NCI-H2196 treated with DMSO at 0.1 percent for 48 hours (cell line): ENCODE results near the gene PCBP4.
"Not testable (repeated sequence)": the region's sequence is repeated elsewhere in the genome, so short reads cannot be mapped to it uniquely, and the experiment has no call there.

ENCODE experiments used
- DNase-seq: peaks from one replicate; lab custom pipeline; 2025; ENCODE audit not compliant: unreplicated experiment; lab: John Stamatoyannopoulos, UW

Gene PCBP4

GRCh38 chr3:51928981-51929380, 38.3 kb downstream of the PCBP4 start:
- DNase-seq = not testable (repeated sequence)

- no peak for DNase-seq
Observed at GRCh38 chr3:51928438-51928837, 38.8 kb downstream of the PCBP4 start.

- no peak for DNase-seq
Observed at GRCh38 chr3:51927061-51927977, 39.9 kb downstream of the PCBP4 start.

GRCh38 chr3:51921081-51921578, 46.1 kb downstream of the PCBP4 start:
- DNase-seq = no peak

GRCh38 chr3:51916418-51916817, 50.8 kb downstream of the PCBP4 start:
- no peak for DNase-seq

- DNase-seq = no peak
Observed at GRCh38 chr3:51908026-51908425, 59.2 kb downstream of the PCBP4 start.
